Mesendoderm (in vitro differentiated cells): ENCODE measurements around the gene ABLIM3.

Experiments used
- DNase-seq: peaks from one replicate; pipeline ENCODE4 v3.0.0; 2013
- H2AK5ac ChIP-seq: 2 replicates; pipeline ENCODE4 v1.6.1; 2013; ENCODE audit warnings: low read length, inconsistent platforms
- H2BK120ac ChIP-seq: 2 replicates; pipeline ENCODE4 v1.6.1; 2013; ENCODE audit warnings: low read depth, mild to moderate bottlenecking, low read length, moderate library complexity, mixed read lengths
- H2BK15ac ChIP-seq: replicated peaks from 2 replicates; pipeline ENCODE4 v1.6.1; 2013; ENCODE audit warnings: low read depth, mild to moderate bottlenecking, moderate library complexity
- H2BK5ac ChIP-seq: 2 replicates; pipeline ENCODE4 v1.6.1; 2013; ENCODE audit warnings: low read length, inconsistent platforms
- H3K18ac ChIP-seq: 2 replicates; pipeline ENCODE4 v1.6.1; 2013; ENCODE audit warnings: mild to moderate bottlenecking, low read length, mixed read lengths
- H3K23ac ChIP-seq: one replicate; pipeline ENCODE4 v1.6.1; 2013; ENCODE audit warnings: low read length
- H3K27ac ChIP-seq: 2 replicates; pipeline ENCODE4 v1.5.1; 2013; ENCODE audit warnings: low read depth, mild to moderate bottlenecking, inconsistent platforms, low read length, moderate library complexity
- H3K27me3 ChIP-seq: 2 replicates; pipeline ENCODE4 v1.6.1; 2013; ENCODE audit warnings: low read length, control low read depth, mild to moderate bottlenecking, inconsistent platforms; ENCODE audit not compliant: insufficient read depth, poor library complexity
- H3K36me3 ChIP-seq: 2 replicates; pipeline ENCODE4 v1.6.1; 2013; ENCODE audit warnings: low read length, inconsistent platforms; ENCODE audit not compliant: control insufficient read depth, insufficient read depth
- H3K4ac ChIP-seq: one replicate; pipeline ENCODE4 v1.6.1; 2013; ENCODE audit warnings: low read depth, mild to moderate bottlenecking, low read length, moderate library complexity
- H3K4me1 ChIP-seq: 2 replicates; pipeline ENCODE4 v1.6.1; 2013; ENCODE audit warnings: low read depth, low read length, inconsistent platforms; ENCODE audit not compliant: control insufficient read depth
- H3K4me2 ChIP-seq: 2 replicates; pipeline ENCODE4 v1.6.1; 2013; ENCODE audit warnings: low read length
- H3K4me3 ChIP-seq: 2 replicates; pipeline ENCODE4 v1.5.1; 2013; ENCODE audit warnings: mild to moderate bottlenecking, low read length
- H3K56ac ChIP-seq: one replicate; pipeline ENCODE4 v1.6.1; 2013; ENCODE audit warnings: low read length
- H3K79me1 ChIP-seq: 2 replicates; pipeline ENCODE4 v1.6.1; 2013; ENCODE audit warnings: low read length, inconsistent platforms
- H3K79me2 ChIP-seq: 2 replicates; pipeline ENCODE4 v1.6.1; 2013; ENCODE audit warnings: mild to moderate bottlenecking, low read length; ENCODE audit not compliant: control insufficient read depth, insufficient read depth
- H3K9ac ChIP-seq: 2 replicates; pipeline ENCODE4 v1.6.1; 2013; ENCODE audit warnings: low read length, inconsistent platforms
- H4K5ac ChIP-seq: one replicate; pipeline ENCODE4 v1.6.1; 2013; ENCODE audit warnings: low read length
- H4K8ac ChIP-seq: one replicate; pipeline ENCODE4 v1.6.1; 2013; ENCODE audit warnings: low read depth, mild to moderate bottlenecking, control low read depth, low read length, moderate library complexity
- WGBS: extraction: QIAGEN DNeasy Blood & Tissue Kit; methylation state at CpG from one replicate; pipeline ENCODE4 v1.1.7; 2013; ENCODE audit warnings: low lambda C conversion rate, missing lambda C conversion rate; ENCODE audit not compliant: insufficient coverage; ENCODE audit errors: extremely low coverage; 5-methylcytosine and 5-hydroxymethylcytosine counted together

The ABLIM3 gene

DNA sequence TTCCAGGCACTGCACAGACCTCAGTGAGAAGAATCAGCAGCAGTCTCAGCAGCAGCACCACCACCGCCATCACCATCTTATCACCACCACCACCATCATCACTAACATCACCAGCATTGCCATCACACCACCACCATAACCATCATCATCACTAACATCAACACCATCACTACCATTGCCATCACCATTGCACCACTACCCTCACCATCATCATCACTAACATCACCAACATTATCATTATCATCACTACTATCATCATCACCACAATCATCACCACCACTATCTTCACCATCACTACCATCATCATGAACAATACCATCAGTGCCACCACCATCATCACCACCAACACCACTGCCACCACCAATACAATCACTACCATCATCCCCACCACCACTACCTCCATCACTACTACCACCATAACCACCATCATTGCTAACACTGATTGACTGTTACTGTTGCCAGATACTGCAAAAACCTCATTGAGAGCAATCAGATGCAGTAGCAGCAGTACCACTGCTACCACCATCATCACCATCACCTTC, 61.7 kb downstream of the ABLIM3 start:
- no peak overlapping the region for H2AK5ac ChIP-seq
- H2BK15ac ChIP-seq, result no peak overlapping the region
- no peak overlapping the region for H3K4me3 ChIP-seq
- no peak overlapping the region for H3K4me2 ChIP-seq
- no peak for DNase-seq
- no peak overlapping the region for H3K23ac ChIP-seq
- no peaks in the 10 kb centered on the region for H3K36me3 ChIP-seq
- no peak overlapping the region for H3K4ac ChIP-seq
- H3K4me1 ChIP-seq, result no peaks in the 10 kb centered on the region
- H3K79me1 ChIP-seq, result no peaks in the 10 kb centered on the region
- no CpG with 5 or more reads among the region's 1 CpG for WGBS
- H2BK5ac ChIP-seq, result no peak overlapping the region
- no peak overlapping the region for H3K56ac ChIP-seq
- H4K8ac ChIP-seq, result no peak overlapping the region
- H3K27me3 ChIP-seq, result no peaks in the 10 kb centered on the region
- no peak overlapping the region for H2BK120ac ChIP-seq
- H4K5ac ChIP-seq, result no peak overlapping the region
- H3K9ac ChIP-seq, result no peak overlapping the region
- no peaks in the 10 kb centered on the region for H3K79me2 ChIP-seq
- no peak overlapping the region for H3K27ac ChIP-seq
- no peak overlapping the region for H3K18ac ChIP-seq

DNA sequence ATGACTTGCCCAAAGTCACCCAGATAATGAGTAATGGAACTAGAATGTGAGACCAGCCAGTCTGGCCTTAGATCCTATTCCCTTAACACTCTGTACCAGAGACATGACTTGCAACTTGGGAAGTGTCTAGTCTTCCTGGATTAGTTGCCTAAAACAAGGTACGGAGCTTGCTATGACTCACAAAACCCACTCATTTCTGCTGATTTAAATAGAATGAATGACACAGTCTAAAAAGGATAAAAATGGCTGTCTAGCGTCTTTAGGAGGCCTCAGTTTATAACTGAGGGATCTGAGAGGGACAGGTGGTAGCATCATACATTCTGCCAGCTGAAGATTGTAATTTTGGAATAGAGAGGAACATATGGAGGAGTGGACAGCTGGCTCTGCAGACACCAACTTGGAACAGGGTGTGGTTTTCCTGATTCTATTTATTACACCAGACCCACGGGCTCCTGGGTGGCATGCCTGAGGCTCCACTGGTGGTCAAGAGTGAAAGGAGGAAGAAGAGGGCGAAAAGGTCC, 62.7 kb downstream of the ABLIM3 start:
- H3K4me1 ChIP-seq, result no peaks in the 10 kb centered on the region
- H2BK120ac ChIP-seq, result no peak overlapping the region
- no peaks in the 10 kb centered on the region for H3K36me3 ChIP-seq
- no peak overlapping the region for H2BK5ac ChIP-seq
- H3K9ac ChIP-seq, result no peak overlapping the region
- H3K4me3 ChIP-seq, result no peak overlapping the region
- H3K4me2 ChIP-seq, result no peak overlapping the region
- DNase-seq, result no peak
- H3K4ac ChIP-seq, result no peak overlapping the region
- no peak overlapping the region for H3K18ac ChIP-seq
- no peak overlapping the region for H2BK15ac ChIP-seq
- H3K79me2 ChIP-seq, result no peaks in the 10 kb centered on the region
- no peaks in the 10 kb centered on the region for H3K27me3 ChIP-seq
- no peak overlapping the region for H3K56ac ChIP-seq
- no peak overlapping the region for H4K5ac ChIP-seq
- WGBS, result no CpG with 5 or more reads among the region's 4 CpGs
- no peak overlapping the region for H3K27ac ChIP-seq
- H4K8ac ChIP-seq, result no peak overlapping the region
- H3K23ac ChIP-seq, result no peak overlapping the region
- H3K79me1 ChIP-seq, result no peaks in the 10 kb centered on the region
- no peak overlapping the region for H2AK5ac ChIP-seq

DNA sequence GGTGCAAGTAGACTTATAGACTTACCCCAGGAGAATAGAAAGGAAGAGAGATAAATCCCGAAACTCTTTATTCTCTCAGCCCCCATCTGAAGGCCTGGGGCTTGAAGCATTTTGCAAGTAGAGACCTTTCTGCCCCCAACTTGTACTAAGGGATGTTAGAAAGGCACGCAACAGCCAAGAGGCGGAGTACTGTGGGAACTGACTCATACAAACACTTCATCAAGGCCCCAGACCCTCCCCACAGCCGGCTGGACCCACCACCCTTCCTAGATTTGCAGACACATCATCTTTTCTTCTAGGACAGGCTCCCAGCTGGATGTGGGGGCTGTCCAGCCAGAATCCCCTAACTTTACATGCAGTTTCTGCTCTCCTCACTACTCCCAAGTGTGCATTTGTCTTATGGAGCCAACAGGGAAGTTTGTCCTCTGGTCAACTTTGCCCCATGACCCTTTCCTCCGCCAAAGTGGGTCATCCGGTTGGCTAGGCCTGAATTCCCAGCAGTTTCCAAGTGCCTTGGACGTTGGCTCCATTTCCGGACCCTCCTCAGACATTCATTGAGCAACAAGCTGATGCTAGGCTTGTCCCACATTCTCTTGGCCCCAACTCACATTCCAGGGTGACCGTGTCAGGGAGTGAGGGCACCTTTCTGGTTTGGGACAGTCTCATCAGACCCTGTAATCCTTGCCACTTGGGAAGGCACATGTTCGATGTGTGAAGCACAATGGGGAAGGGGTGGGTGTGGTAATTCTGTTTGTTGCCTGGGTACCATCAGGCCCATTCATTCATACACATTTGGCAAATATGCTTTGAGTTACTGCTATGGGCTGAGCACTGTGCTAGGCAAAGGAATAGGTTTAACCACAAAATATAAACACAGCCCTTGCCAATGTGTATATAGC, 64.6 kb downstream of the ABLIM3 start:
- Histone ChIP-seq H3K4me3 (no peak overlapping the region), H2AK5ac (no peak overlapping the region), H3K18ac (no peak overlapping the region), H3K23ac (no peak overlapping the region), H3K9ac (no peak overlapping the region), H3K27me3 (no peaks in the 10 kb centered on the region), H3K36me3 (no peaks in the 10 kb centered on the region), H4K5ac (no peak overlapping the region), H2BK5ac (no peak overlapping the region), H4K8ac (no peak overlapping the region), H3K4me1 (peaks cover 2% of the 10 kb centered on the region), H3K4me2 (no peak overlapping the region), H2BK120ac (no peak overlapping the region), H3K4ac (no peak overlapping the region), H3K56ac (no peak overlapping the region), H3K27ac (no peak overlapping the region), H2BK15ac (no peak overlapping the region), H3K79me2 (no peaks in the 10 kb centered on the region), H3K79me1 (no peaks in the 10 kb centered on the region)
- no peak for DNase-seq
- WGBS, result no CpG with 5 or more reads among the region's 10 CpGs

DNA sequence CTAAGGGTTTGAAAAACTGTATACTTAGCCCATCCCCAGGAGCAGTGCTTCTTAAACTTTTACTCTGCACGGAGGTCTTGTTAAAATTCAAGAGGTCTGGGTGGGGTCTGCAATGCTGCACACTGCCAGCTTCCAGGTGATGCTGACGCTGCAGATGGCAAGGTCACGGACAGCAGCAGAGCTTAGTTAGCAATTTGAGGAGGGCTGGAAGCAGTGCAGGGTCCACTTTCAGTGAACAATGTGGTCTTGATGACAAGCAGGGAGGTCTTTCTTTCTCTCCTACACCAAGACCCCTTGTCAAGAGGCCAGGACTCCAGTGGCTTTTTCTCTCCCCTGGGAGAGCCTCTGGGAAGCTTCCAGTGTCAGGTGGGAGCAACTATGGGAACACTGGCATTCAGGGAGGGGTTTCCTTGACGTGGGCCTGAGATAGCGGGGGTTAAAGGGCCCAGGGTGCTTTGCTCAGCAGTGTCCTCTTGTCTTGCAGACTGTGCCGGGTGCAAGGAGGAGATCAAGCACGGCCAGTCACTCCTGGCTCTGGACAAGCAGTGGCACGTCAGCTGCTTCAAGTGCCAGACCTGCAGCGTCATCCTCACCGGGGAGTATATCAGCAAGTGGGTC, 65.3 kb downstream of the ABLIM3 start:
- Histone ChIP-seq H2BK15ac (no peak overlapping the region), H4K5ac (no peak overlapping the region), H3K56ac (no peak overlapping the region), H2BK120ac (no peak overlapping the region), H3K36me3 (no peaks in the 10 kb centered on the region), H3K27me3 (no peaks in the 10 kb centered on the region), H3K4me2 (no peak overlapping the region), H4K8ac (no peak overlapping the region), H3K79me1 (no peaks in the 10 kb centered on the region), H3K4ac (no peak overlapping the region), H3K27ac (no peak overlapping the region), H2AK5ac (no peak overlapping the region), H2BK5ac (no peak overlapping the region), H3K4me1 (peaks cover 2% of the 10 kb centered on the region), H3K4me3 (no peak overlapping the region), H3K79me2 (no peaks in the 10 kb centered on the region), H3K9ac (no peak overlapping the region), H3K18ac (no peak overlapping the region), H3K23ac (no peak overlapping the region)
- no peak for DNase-seq
- WGBS, result no CpG with 5 or more reads among the region's 10 CpGs

DNA sequence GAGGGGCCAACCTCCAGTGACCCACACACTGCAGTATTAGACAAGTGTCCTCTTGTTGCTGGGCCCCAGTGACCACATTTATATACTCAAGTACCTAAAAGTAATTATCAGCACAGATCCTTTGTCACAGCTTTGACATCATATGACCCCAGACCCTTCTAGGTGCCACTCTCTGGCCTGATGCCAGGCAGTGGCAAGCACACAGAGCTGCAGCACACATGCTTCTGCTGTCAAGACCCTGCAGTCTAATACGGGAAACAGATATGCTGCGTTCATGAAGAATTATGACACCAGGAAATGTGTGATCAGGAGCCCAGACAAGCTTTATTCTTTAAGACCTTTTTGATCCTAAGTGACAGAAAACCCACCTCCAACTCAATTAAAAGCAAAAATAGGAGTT, 66.5 kb downstream of the ABLIM3 start:
- no peak overlapping the region for H3K56ac ChIP-seq
- H4K5ac ChIP-seq, result no peak overlapping the region
- no peak overlapping the region for H2BK15ac ChIP-seq
- no peak overlapping the region for H3K23ac ChIP-seq
- H3K9ac ChIP-seq, result no peak overlapping the region
- no peak overlapping the region for H3K4me3 ChIP-seq
- H3K18ac ChIP-seq, result no peak overlapping the region
- no peaks in the 10 kb centered on the region for H3K79me1 ChIP-seq
- no peaks in the 10 kb centered on the region for H3K27me3 ChIP-seq
- no peak overlapping the region for H3K27ac ChIP-seq
- peaks cover 2% of the 10 kb centered on the region for H3K4me1 ChIP-seq
- no peak overlapping the region for H4K8ac ChIP-seq
- no peak overlapping the region for H2AK5ac ChIP-seq
- DNase-seq, result no peak
- no CpG with 5 or more reads among the region's 2 CpGs for WGBS
- no peak overlapping the region for H2BK5ac ChIP-seq
- no peaks in the 10 kb centered on the region for H3K36me3 ChIP-seq
- H3K4ac ChIP-seq, result no peak overlapping the region
- no peak overlapping the region for H3K4me2 ChIP-seq
- H2BK120ac ChIP-seq, result no peak overlapping the region
- no peaks in the 10 kb centered on the region for H3K79me2 ChIP-seq
